Bronchial epithelial cell (primary cell): ENCODE data around the gene IBA57. TPM values are rescaled to one million over a fixed set of nuclear protein-coding genes. Genes with fewer than 3 reads are reported as not detected.
A peak's percentile ranks its signal among the peaks of the same experiment; 100 is the strongest.

Source experiments
- DNase-seq: peaks from one replicate; pipeline ENCODE4 v3.0.0-alpha.2; 2010; ENCODE audit warnings: low read depth
- FAIRE-seq: peaks from 2 replicates; lab custom pipeline; 2011; peaks lifted over from hg19 to GRCh38; lab: Jason Lieb, UNC
- H3K27me3 ChIP-seq: 2 replicates; pipeline ENCODE4 v1.5.1; 2011; ENCODE audit warnings: low read length; ENCODE audit not compliant: control insufficient read depth, insufficient read depth
- H3K36me3 ChIP-seq: 2 replicates; pipeline ENCODE4 v1.5.1; 2011; ENCODE audit warnings: low read length; ENCODE audit not compliant: control insufficient read depth, insufficient read depth
- H3K4me3 ChIP-seq: 2 replicates; pipeline ENCODE4 v1.5.1; 2011; ENCODE audit warnings: mild to moderate bottlenecking, low read depth, low read length, control low read depth
- total RNA-seq: library from RNA; depleted of rRNA; stranded (reverse); fragments of >200 nt; gene quantifications from 2 replicates; pipeline ENCODE4 v1.2.1, GENCODE V29; 2014
- TF ChIP-seq, protein P1 (sequence below): IDR thresholded peaks from 2 replicates; pipeline ENCODE4 v1.5.1; 2011; ENCODE audit warnings: mild to moderate bottlenecking, moderate library complexity, low read length, control low read depth, inconsistent platforms; ENCODE audit not compliant: insufficient read depth, severe bottlenecking

IBA57 gene
- total RNA-seq, 1 donor from 2014 or later: 2.6 TPM

DNA sequence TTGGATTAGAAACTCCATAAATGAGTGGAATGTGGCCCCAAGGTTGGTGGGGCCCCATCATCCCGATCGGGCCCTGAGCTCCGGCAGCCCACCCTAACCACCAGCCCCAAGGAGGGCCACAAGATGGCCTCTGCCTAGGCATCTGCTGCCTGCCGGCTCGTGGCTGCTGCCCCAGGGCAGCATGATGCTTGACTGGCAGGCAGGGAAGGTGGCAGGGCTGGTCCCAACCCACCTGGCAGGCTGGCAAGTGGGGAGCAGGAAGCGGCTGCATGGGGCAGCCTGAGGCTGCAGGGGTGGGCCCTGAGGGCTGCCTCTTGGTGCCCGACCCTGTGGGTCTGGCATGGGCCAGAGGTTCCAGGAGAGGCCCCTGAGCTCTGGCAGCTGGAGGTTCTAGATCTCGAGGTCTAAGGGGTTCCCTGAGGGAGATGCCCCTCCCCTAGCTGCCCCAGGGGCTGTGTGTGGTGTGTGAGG, 16.6 kb upstream of the IBA57 start:
- TF ChIP-seq, protein P1, sequence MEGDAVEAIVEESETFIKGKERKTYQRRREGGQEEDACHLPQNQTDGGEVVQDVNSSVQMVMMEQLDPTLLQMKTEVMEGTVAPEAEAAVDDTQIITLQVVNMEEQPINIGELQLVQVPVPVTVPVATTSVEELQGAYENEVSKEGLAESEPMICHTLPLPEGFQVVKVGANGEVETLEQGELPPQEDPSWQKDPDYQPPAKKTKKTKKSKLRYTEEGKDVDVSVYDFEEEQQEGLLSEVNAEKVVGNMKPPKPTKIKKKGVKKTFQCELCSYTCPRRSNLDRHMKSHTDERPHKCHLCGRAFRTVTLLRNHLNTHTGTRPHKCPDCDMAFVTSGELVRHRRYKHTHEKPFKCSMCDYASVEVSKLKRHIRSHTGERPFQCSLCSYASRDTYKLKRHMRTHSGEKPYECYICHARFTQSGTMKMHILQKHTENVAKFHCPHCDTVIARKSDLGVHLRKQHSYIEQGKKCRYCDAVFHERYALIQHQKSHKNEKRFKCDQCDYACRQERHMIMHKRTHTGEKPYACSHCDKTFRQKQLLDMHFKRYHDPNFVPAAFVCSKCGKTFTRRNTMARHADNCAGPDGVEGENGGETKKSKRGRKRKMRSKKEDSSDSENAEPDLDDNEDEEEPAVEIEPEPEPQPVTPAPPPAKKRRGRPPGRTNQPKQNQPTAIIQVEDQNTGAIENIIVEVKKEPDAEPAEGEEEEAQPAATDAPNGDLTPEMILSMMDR: no peak
- no peak for DNase-seq
- no peak for FAIRE-seq
- H3K36me3 ChIP-seq: peaks cover 20% of the 10 kb centered on the region
- no peak overlapping the region for H3K4me3 ChIP-seq
- H3K27me3 ChIP-seq: no peaks in the 10 kb centered on the region

DNA sequence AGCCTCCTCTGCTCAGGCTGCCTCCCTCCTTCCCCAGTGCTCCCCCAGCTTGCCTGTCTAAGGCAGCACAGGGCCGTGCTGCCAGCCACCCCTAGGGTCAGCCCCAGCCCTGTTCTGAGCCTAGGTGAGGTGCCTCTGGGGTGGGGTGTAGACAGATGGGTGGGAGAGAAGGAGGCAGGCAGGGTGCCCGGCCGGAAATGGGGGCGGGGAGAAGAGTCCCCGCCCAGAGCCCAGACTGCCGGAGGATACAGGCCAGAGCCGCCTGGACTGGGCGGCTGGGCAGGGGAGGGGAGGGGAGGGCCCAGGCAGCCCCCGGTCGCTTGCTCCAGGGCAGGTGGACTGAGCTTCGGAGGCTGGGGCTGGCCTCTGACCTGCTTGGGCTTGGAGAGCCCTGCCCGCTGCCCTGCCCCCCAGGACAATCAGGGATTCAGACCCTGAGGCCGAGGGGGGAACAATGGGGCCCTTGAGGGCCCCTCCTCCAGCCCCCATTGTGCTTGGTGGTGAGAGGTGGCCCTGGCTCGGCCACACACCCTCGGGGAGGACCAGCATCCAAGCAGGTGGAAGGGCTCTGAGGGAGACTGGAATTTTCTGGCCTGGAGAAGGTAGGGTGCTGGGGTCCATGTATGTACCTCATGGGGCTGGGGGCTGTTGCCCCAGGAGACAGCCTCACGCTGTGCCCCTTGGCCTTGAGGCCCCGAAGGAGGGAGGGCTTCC, 16.0 kb upstream of the IBA57 start, which contains the start of gene GJC2:
Gene GJC2, plus strand, starts transcription at position 525 of the 714 bp plus-strand sequence. CDS start 7,829 bp downstream, outside the sequence.
- peak; percentile 33 for DNase-seq
- TF ChIP-seq, protein P1: no peak
- no peaks in the 10 kb centered on the region for H3K27me3 ChIP-seq
- H3K36me3 ChIP-seq: peaks cover 17% of the 10 kb centered on the region
- no peak for FAIRE-seq
- no peak within 1 kb of the TSS for H3K4me3 ChIP-seq

DNA sequence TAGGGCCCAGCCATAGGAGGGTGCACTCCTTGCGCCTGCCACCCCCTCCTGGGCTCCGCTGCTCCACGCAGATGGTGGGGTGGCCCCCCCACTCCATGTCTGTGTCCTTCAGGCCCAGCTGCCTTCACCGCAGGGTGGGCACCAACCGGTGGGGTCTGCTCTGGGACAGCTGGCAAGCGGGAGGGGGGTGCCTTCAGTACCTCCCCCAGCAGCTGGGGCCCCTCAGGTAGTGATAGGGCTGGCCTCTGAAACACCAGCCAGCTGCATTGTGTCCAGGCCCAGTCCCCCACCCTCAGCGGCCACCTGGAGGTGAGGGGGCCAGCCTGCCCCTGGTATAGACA, 15.5 kb upstream of the IBA57 start:
- Histone ChIP-seq H3K4me3 (no peak overlapping the region), H3K36me3 (peaks cover 17% of the 10 kb centered on the region), H3K27me3 (no peaks in the 10 kb centered on the region)
- FAIRE-seq: no peak
- DNase-seq: no peak
- TF ChIP-seq, protein P1: no peak

DNA sequence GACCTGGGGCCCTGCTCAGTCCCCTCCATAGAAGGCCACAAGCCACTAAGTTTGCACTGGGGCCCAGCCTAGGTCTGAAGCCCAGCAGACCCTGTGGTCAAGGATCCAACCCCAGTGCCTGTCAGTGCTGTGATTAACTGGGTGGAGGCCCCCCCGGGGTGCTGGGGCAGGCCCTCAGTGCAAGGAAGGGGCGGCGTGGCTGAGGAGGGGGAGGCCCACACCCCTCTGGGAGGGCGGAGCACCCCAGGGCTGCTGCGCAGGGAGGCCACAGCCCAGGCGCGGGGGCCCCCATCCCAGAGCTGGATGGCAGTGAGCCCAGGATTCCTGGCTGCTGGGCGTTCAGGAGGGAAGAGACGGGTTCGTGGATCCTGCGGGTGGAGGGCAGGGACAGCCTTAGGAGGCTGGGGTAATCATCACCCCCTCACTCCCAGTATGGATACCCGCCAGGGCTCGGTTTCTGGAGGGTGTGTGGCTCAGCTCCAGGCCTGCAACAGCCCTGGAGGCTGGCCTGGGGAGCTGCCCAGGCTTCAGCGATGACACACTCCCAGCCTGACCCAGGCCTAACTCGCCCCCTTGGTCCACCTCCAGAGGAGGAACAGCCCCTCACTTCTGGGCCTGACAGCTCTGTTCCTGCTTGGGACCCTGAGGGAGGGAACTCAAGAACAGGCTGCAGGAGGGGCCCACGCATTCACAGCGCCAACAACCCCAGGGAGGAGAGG, 15.0 kb upstream of the IBA57 start:
- Histone ChIP-seq H3K36me3 (peaks cover 15% of the 10 kb centered on the region), H3K4me3 (no peak overlapping the region), H3K27me3 (no peaks in the 10 kb centered on the region)
- TF ChIP-seq, protein P1: no peak
- DNase-seq (no peak), FAIRE-seq (no peak)

DNA sequence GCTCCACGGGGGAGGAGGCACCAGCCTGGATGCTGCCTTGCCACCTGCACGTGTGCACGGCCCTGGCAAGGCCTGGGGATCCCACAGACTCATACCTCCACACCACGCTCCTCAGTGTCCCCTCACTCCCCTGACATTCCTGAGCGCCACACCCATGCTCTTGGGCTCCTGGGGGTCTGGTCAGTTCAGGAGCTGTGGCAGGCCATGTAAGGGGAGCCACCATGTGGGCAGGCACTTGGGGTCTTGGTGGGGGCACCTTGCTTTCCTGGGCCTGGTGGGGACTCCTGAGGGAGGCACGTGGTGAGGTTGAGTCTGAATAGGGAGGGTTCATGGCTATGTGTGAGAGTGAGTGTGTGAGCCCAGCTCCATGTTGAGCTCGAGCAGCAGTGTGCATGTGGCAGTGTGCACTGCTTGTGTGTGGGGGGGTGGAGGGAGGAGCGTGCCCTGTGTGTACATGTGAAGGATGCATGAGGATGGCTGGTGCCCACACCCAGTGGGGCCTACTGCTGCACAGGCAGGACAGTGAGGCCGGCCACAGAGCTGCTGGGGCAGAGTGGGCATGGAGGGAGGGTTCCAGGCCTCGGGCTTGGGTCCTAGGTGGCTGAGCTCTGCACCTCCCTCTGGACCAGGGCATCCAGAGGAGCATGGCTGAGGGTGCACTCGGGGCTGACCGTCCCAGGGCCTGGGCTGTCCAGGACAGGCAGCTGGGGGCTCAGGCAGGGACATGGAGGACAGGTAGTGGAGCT, 14.3 kb upstream of the IBA57 start:
- TF ChIP-seq, protein P1: no peak
- no peak for DNase-seq
- peaks cover 10% of the 10 kb centered on the region for H3K36me3 ChIP-seq
- H3K27me3 ChIP-seq: no peaks in the 10 kb centered on the region
- H3K4me3 ChIP-seq: no peak overlapping the region
- FAIRE-seq: no peak
